Limb (tissue), 2 donors: ENCODE measurements around the gene KIF12.

Experiments used
- DNase-seq, 2 donors: peaks; one replicate each; pipeline ENCODE4 v3.0.0-alpha.2; 2016; ENCODE audit errors: extremely low spot score in 2 of 2

KIF12 gene

GRCh38 chr9:114123031-114123977, 24.2 kb upstream of the KIF12 start:
- DNase-seq = no peak

- no peak for DNase-seq
Observed at GRCh38 chr9:114122136-114123027, 23.3 kb upstream of the KIF12 start.

DNA sequence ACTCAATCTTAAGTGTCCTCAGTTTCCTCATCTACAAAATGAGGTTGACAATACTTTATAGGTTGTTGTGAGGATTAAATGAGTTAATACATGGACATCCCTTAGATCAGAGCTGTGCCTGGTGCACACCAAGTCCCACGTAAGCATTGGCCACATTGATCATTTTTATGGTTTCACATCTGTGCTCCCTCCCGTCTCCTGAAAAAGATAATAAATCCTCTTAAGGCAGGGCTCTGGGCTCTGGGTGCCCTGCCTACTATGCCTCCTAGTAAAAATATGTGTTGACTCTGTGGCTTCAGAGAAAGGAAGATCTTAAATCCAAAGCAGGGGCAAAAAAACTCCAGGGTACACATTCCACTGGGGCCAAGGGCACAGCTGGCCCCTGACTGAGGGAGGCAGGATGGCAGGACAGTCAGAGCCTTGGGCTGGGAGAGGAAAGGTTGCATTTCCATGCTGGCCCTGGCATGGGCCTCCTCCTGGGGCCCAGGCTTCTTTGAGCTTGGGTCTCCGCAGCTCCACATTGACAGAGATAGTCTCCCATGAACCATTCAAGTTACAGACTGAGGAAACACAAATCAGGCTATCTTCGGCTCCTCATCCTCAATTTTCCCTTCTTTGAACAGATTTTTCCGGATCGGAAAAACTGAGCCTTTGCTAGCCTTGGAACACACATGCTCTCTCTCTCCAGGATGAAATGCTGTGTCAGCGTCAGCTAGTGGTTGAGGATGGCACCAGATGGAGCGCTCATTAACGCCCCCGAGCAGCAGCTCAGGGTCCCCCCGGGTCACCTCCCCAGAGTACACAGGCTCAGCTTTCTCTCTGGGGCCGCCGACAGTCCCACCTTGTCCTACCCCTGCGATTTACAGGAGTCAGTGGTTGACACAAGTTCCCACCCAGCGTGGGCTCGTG, 22.4 kb upstream of the KIF12 start:
- no peak for DNase-seq

GRCh38 chr9:114120192-114121014, 21.3 kb upstream of the KIF12 start:
- DNase-seq = no peak

- no peak for DNase-seq
Observed at GRCh38 chr9:114119242-114120191, 20.4 kb upstream of the KIF12 start.

DNA sequence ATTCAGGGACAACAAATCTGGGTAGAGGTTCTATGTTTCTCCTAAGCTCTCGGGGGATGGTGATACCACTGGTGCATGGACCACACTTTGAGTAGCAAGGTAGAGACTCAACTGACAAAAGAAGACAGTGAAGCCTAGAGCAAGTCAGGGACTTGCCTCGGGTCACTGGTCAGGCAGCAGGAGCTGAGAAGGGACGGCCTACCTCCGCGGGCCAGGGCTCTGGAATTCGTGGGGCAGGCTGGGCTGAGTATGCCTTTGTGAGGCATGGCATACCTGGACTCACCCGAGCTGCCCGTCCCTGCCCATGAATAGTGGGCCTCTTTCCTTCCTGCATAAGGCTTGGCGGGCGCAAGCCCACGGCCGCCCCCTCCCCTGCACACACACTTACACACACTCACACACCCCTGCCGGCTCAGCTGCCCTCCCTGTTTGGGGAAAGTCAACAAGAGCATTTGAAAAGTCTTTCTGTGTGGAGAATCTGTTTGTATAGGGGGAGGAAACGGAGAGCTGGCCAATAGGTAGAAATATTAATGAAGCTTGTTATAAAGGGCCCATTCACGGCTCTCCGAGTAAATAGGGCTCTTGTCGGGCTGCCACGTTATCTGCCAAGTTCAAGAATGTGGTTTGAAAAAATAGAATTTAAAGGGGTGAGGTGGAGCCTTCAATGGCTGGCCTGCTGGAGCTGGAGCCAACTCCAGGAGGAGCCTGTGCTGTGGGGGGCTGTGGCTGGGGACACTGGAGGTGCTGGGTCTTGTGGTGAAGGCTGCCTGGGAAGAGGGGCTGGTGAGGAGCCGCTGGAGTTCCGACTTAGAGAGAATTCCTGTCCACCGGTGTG, 19.1 kb upstream of the KIF12 start:
- peak in 1 of 2 donors; percentile 68 for DNase-seq

DNA sequence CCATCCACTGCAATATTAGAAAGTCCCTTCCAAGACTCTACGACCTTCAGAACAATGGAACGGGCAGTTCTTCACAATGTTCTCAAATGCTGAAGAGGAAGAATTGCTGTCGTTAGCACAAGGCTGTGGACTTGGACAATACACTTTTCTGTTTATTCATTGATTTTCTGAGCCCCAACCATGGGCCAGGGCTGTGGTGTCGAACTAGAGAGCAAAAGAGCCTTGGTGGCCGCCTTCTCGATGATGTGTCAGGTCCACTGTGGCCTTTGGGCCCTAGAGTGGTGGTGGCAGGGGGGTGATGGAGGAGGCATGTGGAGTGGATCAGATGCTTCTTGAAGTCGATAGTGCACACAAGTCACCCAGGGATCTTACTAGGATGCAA, 18.5 kb upstream of the KIF12 start:
- no peak for DNase-seq

DNA sequence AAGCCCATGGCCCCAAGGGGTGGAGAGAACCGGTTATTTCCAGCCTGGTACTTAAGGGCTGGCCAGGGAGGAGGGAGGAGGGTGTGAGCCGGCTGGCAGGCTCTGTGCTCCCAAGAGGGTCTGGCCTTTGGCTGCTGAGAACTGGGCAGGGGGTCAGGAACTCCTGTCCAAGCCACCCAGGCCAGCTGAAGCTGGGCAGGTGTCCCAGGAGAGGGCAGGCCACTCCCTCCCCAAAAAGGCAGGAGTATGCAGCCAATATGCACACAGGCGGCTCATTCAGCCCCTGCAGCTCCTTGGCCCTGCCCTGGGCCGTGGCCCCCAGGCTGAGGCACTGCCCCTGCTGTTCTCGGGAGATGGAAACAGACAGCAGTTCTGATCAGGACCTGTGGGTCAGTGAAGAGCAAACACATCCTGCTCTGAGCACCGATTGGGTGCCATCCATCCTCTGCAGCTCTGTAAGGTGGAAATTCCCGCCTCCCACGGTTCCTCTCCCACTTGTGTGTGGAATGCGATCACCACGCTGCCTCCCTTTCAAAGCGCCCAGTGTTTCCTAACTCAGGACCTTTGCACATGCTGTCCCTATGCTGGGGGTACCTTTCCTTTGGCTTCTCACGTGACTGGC, 17.1 kb upstream of the KIF12 start:
- no peak for DNase-seq

DNA sequence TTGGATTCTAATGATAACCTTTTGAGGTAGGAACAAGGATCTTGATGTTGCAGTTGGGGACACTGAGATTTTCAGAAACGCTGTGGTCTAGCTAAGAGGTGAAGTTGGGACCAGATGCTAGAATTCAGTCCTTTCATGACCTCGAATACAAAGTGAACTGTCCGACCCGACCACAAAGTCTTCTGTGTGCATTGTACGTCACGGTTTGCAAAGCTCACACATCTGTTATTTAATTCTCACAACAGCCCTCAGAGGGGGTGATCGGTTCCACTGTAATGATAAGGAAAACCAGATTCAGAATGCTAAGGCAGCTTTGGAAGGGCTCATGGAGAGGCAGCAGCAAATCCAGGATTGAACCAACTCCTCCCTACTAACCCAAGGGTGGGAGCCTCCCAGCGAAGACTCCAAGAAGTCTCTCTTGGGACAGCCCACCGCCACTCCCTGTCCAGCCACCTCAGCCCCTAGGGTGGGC, 16.6 kb upstream of the KIF12 start:
- DNase-seq = no peak

- no peak for DNase-seq
Observed at GRCh38 chr9:114114364-114114763, 15.3 kb upstream of the KIF12 start.

GRCh38 chr9:114112778-114113584, 13.9 kb upstream of the KIF12 start:
- DNase-seq = no peak

- DNase-seq = no peak
Observed at GRCh38 chr9:114112325-114112724, 13.2 kb upstream of the KIF12 start.

DNA sequence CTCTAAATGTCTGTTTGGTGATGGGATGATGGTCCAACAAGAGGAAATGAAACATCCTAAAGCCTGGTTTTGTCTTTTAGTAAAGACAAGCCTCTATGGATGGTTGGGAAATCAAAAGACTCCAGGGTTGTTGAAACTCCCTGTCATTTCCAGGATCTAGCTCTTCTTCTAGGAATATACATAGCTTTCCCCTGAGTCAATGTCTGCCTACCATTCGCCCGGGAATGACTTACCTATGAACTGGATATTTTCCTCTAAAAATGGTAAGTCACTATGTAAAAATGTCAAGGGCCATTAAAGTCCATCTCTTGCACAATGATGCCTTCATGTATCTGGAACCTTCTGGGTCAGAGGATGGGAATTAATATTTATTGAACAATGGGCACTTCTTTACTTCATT, 11.1 kb upstream of the KIF12 start:
- no peak for DNase-seq

DNA sequence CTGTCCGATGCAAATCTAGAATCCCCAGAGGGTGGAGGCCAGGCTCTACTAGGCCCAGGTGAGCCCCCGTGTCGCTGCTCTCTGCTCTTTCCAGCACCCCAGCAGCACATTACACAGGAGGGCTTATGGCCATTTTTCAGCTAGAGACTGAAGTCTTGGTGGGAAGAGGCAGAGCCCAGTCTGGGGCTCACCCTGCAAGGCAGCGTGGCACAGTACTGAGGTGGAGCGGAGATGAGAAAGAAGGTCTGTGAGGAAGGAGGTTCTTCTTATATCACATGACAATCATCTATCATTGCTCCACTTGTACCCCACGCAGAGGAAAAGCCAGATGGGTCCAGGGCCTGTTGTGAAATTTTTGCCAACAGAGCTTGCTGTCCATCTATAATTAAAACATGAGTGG, 10.0 kb upstream of the KIF12 start:
- DNase-seq = no peak

- DNase-seq = peak; percentile 73 to 88
Observed at GRCh38 chr9:114108016-114108833, 9.1 kb upstream of the KIF12 start.
